GM18507 (cell line): Measurements from ENCODE around the gene BMP4.

Experiments used
- DNase-seq: peaks from one replicate; pipeline ENCODE4 v3.0.0; 2011; ENCODE audit warnings: low read depth; ENCODE audit not compliant: insufficient read length; ENCODE audit errors: extremely low spot score
- FAIRE-seq: peaks from 2 replicates; lab custom pipeline; 2011; peaks lifted over from hg19 to GRCh38; lab: Jason Lieb, UNC

BMP4 gene

GRCh38 chr14:53968726-53969125 lies 12.1 kb upstream of the BMP4 start:
- FAIRE-seq (no peak), DNase-seq (no peak)

GRCh38 chr14:53967606-53968005 lies 11.0 kb upstream of the BMP4 start:
- FAIRE-seq (no peak), DNase-seq (no peak)

GRCh38 chr14:53964249-53964648 lies 7.6 kb upstream of the BMP4 start:
- DNase-seq (no peak), FAIRE-seq (no peak)

- FAIRE-seq (no peak), DNase-seq (no peak)
These were observed 6.9 kb upstream of the BMP4 start for GRCh38 chr14:53963320-53964227.

GRCh38 chr14:53962953-53963319 lies 6.3 kb upstream of the BMP4 start:
- no peak for FAIRE-seq

GRCh38 chr14:53958628-53959027 lies 2.0 kb upstream of the BMP4 start:
- FAIRE-seq, result no peak
- no peak for DNase-seq

More at GRCh38 chr14:53962953-53963319, 6.3 kb upstream of the BMP4 start:
- no peak for DNase-seq

GRCh38 chr14:53957739-53958138 lies 1.1 kb upstream of the BMP4 start:
- no peak for FAIRE-seq
- no peak for DNase-seq

GRCh38 chr14:53955671-53956426 lies 776 bp downstream of the BMP4 start:
- DNase-seq, result no peak
- FAIRE-seq, result no peak

- FAIRE-seq, result no peak
- DNase-seq, result no peak
These were observed 1.4 kb downstream of the BMP4 start for GRCh38 chr14:53955229-53955556.

- no peak for DNase-seq
- FAIRE-seq, result no peak
These were observed 1.9 kb downstream of the BMP4 start for GRCh38 chr14:53954551-53955228.

GRCh38 chr14:53953828-53954550 lies 2.6 kb downstream of the BMP4 start:
- DNase-seq (no peak), FAIRE-seq (no peak)

GRCh38 chr14:53953002-53953827 lies 3.4 kb downstream of the BMP4 start:
- DNase-seq, result no peak
- FAIRE-seq, result no peak

- DNase-seq (no peak), FAIRE-seq (no peak)
These were observed 4.1 kb downstream of the BMP4 start for GRCh38 chr14:53952533-53952932.

GRCh38 chr14:53951627-53952303 lies 4.9 kb downstream of the BMP4 start:
- FAIRE-seq, result no peak
- DNase-seq, result no peak

GRCh38 chr14:53951243-53951626 lies 5.4 kb downstream of the BMP4 start:
- no peak for DNase-seq
- no peak for FAIRE-seq

- FAIRE-seq, result no peak
- DNase-seq, result no peak
These were observed 6.4 kb downstream of the BMP4 start for GRCh38 chr14:53950031-53950793.

- DNase-seq (no peak), FAIRE-seq (no peak)
These were observed 7.4 kb downstream of the BMP4 start for GRCh38 chr14:53949201-53949600.
